Middle frontal gyrus (tissue), 1 donor: Measurements from ENCODE around the gene RAD21L1.

Experiments used
- DNase-seq: peaks from one replicate; pipeline ENCODE4 v3.0.0-alpha.2; 2015; ENCODE audit warnings: low spot score; ENCODE audit errors: extremely low spot score

The RAD21L1 gene

GRCh38 chr20:1293641-1294379, 68.0 kb downstream of the RAD21L1 start:
- no peak for DNase-seq

- DNase-seq = no peak
Observed at GRCh38 chr20:1294497-1294896, 68.7 kb downstream of the RAD21L1 start.

GRCh38 chr20:1295276-1295930, 69.6 kb downstream of the RAD21L1 start:
- no peak for DNase-seq

- DNase-seq = no peak
Observed at GRCh38 chr20:1296117-1296610, 70.3 kb downstream of the RAD21L1 start.

GRCh38 chr20:1296922-1297321, 71.1 kb downstream of the RAD21L1 start:
- no peak for DNase-seq

GRCh38 chr20:1297486-1297885, 71.6 kb downstream of the RAD21L1 start:
- DNase-seq = no peak

- DNase-seq = no peak
Observed at GRCh38 chr20:1298166-1298565, 72.3 kb downstream of the RAD21L1 start.

GRCh38 chr20:1298888-1299511, 73.2 kb downstream of the RAD21L1 start:
- no peak for DNase-seq

- DNase-seq = no peak
Observed at GRCh38 chr20:1299522-1299921, 73.7 kb downstream of the RAD21L1 start.

- no peak for DNase-seq
Observed at GRCh38 chr20:1300083-1300840, 74.4 kb downstream of the RAD21L1 start.

GRCh38 chr20:1301031-1301529, 75.2 kb downstream of the RAD21L1 start:
- no peak for DNase-seq

GRCh38 chr20:1302685-1303541, 77.1 kb downstream of the RAD21L1 start:
- no peak for DNase-seq

GRCh38 chr20:1304710-1305515, 79.1 kb downstream of the RAD21L1 start:
- no peak for DNase-seq
